OCI-LY3 (cell line): ENCODE results near the gene SLC26A8.

Experiments used
- EZH2phosphoT487 ChIP-seq: fragments of 200-600 bp; shearing (Covaris generic); IDR thresholded peaks from 2 replicates; pipeline ENCODE4 v1.6.1; 2018; ENCODE audit warnings: antibody characterized with exemption, mixed run types, low read depth
- TF ChIP-seq, protein P1 (sequence below): fragments of 200-600, 300-600 bp; sonication (generic); IDR thresholded peaks from 2 replicates; pipeline ENCODE4 v1.5.1; 2014; ENCODE audit warnings: antibody characterized with exemption, low read length, low read depth

DNA sequence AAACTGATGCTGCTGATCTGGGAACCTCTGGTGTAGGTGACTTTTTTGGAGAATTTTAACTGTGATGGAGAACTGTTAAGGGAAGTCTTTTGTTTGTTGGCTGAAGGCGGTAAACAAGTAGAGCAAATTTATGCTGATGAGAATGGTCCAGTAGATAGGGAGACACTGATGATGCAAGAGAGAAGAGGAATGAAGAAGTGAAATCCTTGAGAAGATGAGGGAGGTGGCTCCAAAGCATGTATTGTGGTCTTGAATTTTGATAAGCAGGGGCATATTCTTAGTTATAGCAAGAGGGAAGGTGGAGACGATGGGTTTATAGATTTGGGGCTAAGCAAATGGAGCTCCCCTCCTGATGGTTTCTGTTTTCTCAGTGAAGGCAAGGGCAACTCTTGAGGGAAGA, 25.1 kb upstream of the SLC26A8 start:
- TF ChIP-seq, protein P1, sequence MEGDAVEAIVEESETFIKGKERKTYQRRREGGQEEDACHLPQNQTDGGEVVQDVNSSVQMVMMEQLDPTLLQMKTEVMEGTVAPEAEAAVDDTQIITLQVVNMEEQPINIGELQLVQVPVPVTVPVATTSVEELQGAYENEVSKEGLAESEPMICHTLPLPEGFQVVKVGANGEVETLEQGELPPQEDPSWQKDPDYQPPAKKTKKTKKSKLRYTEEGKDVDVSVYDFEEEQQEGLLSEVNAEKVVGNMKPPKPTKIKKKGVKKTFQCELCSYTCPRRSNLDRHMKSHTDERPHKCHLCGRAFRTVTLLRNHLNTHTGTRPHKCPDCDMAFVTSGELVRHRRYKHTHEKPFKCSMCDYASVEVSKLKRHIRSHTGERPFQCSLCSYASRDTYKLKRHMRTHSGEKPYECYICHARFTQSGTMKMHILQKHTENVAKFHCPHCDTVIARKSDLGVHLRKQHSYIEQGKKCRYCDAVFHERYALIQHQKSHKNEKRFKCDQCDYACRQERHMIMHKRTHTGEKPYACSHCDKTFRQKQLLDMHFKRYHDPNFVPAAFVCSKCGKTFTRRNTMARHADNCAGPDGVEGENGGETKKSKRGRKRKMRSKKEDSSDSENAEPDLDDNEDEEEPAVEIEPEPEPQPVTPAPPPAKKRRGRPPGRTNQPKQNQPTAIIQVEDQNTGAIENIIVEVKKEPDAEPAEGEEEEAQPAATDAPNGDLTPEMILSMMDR, result no peak
- no peak for TF ChIP-seq EZH2phosphoT487
